NCI-H510A treated with DMSO at 0.1 percent for 48 hours (cell line): Measurements from ENCODE around the gene OVCH1.

Experiments used
- DNase-seq: peaks from one replicate; lab custom pipeline; 2025; lab: John Stamatoyannopoulos, UW

OVCH1 gene

GRCh38 chr12:29497588-29497987, at the start of gene OVCH1:
Gene OVCH1 (minus strand): TSS chr12:29497686. CDS start chr12:29497686, 0 bp downstream.
- DNase-seq = no peak

GRCh38 chr12:29547151-29547632, 49.7 kb upstream of the OVCH1 start:
- no peak for DNase-seq

- DNase-seq = no peak
Observed at GRCh38 chr12:29546000-29546399, 48.5 kb upstream of the OVCH1 start.

- DNase-seq = no peak
Observed at GRCh38 chr12:29545102-29545467, 47.6 kb upstream of the OVCH1 start.

- no peak for DNase-seq
Observed at GRCh38 chr12:29544428-29545101, 47.1 kb upstream of the OVCH1 start.

GRCh38 chr12:29543036-29543435, 45.5 kb upstream of the OVCH1 start:
- no peak for DNase-seq

- DNase-seq = no peak
Observed at GRCh38 chr12:29537298-29537697, 39.8 kb upstream of the OVCH1 start.

- no peak for DNase-seq
Observed at GRCh38 chr12:29534935-29535334, 37.4 kb upstream of the OVCH1 start.

GRCh38 chr12:29533815-29534489, 36.5 kb upstream of the OVCH1 start:
- no peak for DNase-seq

- no peak for DNase-seq
Observed at GRCh38 chr12:29531471-29531870, 34.0 kb upstream of the OVCH1 start.

GRCh38 chr12:29530436-29530835, 33.0 kb upstream of the OVCH1 start:
- DNase-seq = no peak

GRCh38 chr12:29528161-29528560, 30.7 kb upstream of the OVCH1 start:
- no peak for DNase-seq

- no peak for DNase-seq
Observed at GRCh38 chr12:29521951-29522350, 24.5 kb upstream of the OVCH1 start.

GRCh38 chr12:29519585-29520182, 22.2 kb upstream of the OVCH1 start:
- peak; percentile 24 for DNase-seq

GRCh38 chr12:29518407-29518806, 20.9 kb upstream of the OVCH1 start:
- no peak for DNase-seq

GRCh38 chr12:29517264-29517663, 19.8 kb upstream of the OVCH1 start:
- no peak for DNase-seq

GRCh38 chr12:29516431-29516875, 19.0 kb upstream of the OVCH1 start:
- no peak for DNase-seq

GRCh38 chr12:29510591-29511185, 13.2 kb upstream of the OVCH1 start:
- no peak for DNase-seq

GRCh38 chr12:29509503-29509902, 12.0 kb upstream of the OVCH1 start:
- no peak for DNase-seq

GRCh38 chr12:29508949-29509348, 11.5 kb upstream of the OVCH1 start:
- DNase-seq = no peak

GRCh38 chr12:29505122-29505521, 7.6 kb upstream of the OVCH1 start:
- no peak for DNase-seq

GRCh38 chr12:29503283-29503682, 5.8 kb upstream of the OVCH1 start:
- DNase-seq = no peak

- DNase-seq = no peak
Observed at GRCh38 chr12:29499235-29499634, 1.7 kb upstream of the OVCH1 start.
